Activated CD8-positive, alpha-beta memory T cell treated with anti-CD3 and anti-CD28 coated beads for 4 hours (primary cell): ENCODE measurements around the gene OR10H3.
"Not testable (repeated sequence)": the region's sequence is repeated elsewhere in the genome, so short reads cannot be mapped to it uniquely, and the experiment has no call there.

Experiments
- DNase-seq, 2 donors: peaks; one replicate each; pipeline ENCODE4 v3.0.0-alpha.2; 2020; ENCODE audit warnings: low read depth in 2 of 2

Gene OR10H3

GRCh38 chr19:15737722-15738121 is at the start of gene OR10H3:
Gene OR10H3, plus strand, starts transcription at chr19:15737985. Its CDS starts 3,408 bp downstream, at chr19:15741393.
- DNase-seq, result no peak

- no peak for DNase-seq
These were observed 41.1 kb upstream of the OR10H3 start for GRCh38 chr19:15696654-15697194.

- no peak for DNase-seq
These were observed 35.8 kb upstream of the OR10H3 start for GRCh38 chr19:15701757-15702533.

- no peak for DNase-seq
These were observed 35.3 kb upstream of the OR10H3 start for GRCh38 chr19:15702534-15702930.

- no peak for DNase-seq
These were observed 23.1 kb upstream of the OR10H3 start for GRCh38 chr19:15714638-15715037.

- DNase-seq, result no peak
These were observed 22.1 kb upstream of the OR10H3 start for GRCh38 chr19:15715642-15716041.

GRCh38 chr19:15717809-15718208 is 20.0 kb upstream of the OR10H3 start:
- DNase-seq, result no peak

GRCh38 chr19:15721268-15721667 is 16.5 kb upstream of the OR10H3 start:
- no peak for DNase-seq

GRCh38 chr19:15722956-15723355 is 14.8 kb upstream of the OR10H3 start:
- DNase-seq, result no peak

- no peak for DNase-seq
These were observed 10.1 kb upstream of the OR10H3 start, which contains the start of gene OR10H2 for GRCh38 chr19:15727724-15728123. Gene OR10H2, plus strand, starts transcription at chr19:15728024. Its CDS starts 20 bp downstream, at chr19:15728044.

- DNase-seq, result no peak
These were observed 7.2 kb upstream of the OR10H3 start for GRCh38 chr19:15730538-15730937.

- no peak for DNase-seq
These were observed 5.4 kb upstream of the OR10H3 start for GRCh38 chr19:15732388-15732787.

- DNase-seq, result no peak
These were observed 3.9 kb upstream of the OR10H3 start for GRCh38 chr19:15733895-15734294.

GRCh38 chr19:15740785-15741184 is 3.0 kb downstream of the OR10H3 start:
- no peak for DNase-seq

- DNase-seq, result no peak
These were observed 10.5 kb downstream of the OR10H3 start for GRCh38 chr19:15748239-15748638.

GRCh38 chr19:15758379-15758778 is 20.6 kb downstream of the OR10H3 start:
- DNase-seq, result no peak

GRCh38 chr19:15759962-15760565 is 22.3 kb downstream of the OR10H3 start:
- no peak for DNase-seq

GRCh38 chr19:15769586-15769985 is 31.8 kb downstream of the OR10H3 start:
- DNase-seq, result no peak

- DNase-seq, result not testable (repeated sequence)
These were observed 36.4 kb downstream of the OR10H3 start for GRCh38 chr19:15774159-15774558.

GRCh38 chr19:15775249-15775648 is 37.5 kb downstream of the OR10H3 start:
- DNase-seq, result no peak

GRCh38 chr19:15776264-15776663 is 38.5 kb downstream of the OR10H3 start:
- DNase-seq, result no peak

- DNase-seq, result no peak
These were observed 39.5 kb downstream of the OR10H3 start for GRCh38 chr19:15776991-15777970.
